LoVo (cell line): ENCODE measurements around the gene JPT2.
"Not testable (repeated sequence)": the region's sequence is repeated elsewhere in the genome, so short reads cannot be mapped to it uniquely, and the experiment has no call there.

Experiments used
- DNase-seq: peaks from one replicate; pipeline ENCODE4 v3.0.0-alpha.2; 2016; ENCODE audit warnings: low spot score

Gene JPT2

DNA sequence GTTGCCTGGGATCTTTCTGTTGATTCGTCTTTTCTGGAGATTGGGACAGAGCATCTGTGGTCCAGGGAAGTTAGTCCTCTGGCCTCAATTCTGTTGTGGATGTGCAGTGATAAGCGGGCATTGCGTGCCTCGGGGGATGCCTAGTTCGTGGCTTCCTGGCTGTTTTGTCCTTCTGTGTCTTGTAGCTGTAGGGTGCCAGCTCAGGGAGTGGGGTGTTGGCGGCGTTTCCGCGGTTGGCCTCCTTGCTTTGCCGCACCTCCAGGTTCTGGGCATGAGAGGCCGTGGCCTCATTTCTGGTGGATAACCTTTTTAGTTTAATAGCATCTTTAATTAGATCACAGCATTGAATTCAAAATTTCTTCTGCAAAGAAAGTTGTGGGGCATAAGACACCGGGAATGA, 1.4 kb upstream of the JPT2 start:
- no peak for DNase-seq

DNA sequence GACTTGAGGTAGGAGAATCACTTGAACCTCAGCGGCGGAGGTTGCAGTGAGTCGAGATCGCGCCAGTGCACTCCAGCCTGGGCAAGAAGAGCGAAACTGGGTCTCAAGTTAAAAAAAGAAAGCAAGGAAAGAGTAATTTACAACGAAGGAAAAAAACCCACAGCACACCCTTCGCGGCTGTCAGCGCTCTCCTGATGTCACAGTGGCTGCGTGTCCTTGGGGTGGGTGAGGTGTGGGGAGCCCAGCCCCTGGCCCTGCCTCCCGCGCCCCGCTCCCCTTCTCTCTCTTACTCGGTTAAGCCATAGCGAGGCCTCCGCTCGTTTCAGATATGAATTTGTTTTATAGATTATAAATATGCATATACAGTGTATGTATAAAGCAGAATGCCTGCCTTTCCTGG, 740 bp upstream of the JPT2 start:
- no peak for DNase-seq

DNA sequence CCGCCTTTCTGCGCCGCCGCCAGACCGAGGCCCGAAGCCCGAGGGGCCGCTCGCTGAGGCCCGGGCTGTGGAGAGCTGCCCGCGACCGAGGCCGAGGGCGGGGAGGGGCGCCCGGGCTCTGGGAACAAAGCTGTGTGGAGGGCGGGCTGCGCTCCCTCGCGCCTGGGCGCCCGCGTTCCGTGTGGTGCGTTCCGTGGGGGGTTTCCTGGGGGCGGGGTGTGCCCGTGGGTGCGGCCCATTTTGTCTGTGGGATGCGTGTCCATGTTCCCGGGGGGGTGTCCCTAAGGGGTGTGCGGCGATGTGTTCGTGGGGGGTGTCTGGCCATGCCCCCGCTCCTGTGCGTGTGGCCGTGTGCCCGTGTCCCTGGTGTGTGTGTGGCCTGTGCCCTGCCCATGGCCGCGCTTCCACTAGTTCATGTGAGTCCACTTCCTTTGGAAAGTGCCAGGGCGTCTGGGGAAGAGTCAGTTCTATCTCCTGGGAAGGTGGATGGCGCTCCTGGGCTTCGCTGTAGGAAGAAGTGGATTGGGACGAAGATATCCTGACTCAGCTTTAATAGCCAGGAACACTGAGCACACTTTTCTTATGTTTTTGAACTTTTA, 520 bp downstream of the JPT2 start:
- peak; percentile 56 for DNase-seq

DNA sequence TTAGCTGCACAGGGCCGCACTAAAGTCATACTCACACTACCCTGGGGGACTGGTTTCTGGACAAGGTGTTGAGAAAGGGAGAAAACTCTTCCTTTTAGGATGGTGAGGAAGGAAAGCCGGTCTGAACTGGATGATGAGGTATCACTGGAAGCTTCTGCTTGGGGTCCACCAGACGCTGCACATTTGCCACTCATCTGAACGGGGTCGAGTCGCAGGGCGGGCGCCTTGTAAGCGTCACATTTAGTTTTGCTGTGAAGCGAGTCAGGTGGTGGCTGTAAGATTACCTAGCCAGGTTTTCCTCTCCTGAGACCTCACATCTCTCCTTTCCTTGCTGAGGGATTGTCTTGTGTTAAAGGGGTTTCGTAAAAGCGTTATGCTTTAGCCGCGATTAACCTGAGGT, 2.3 kb downstream of the JPT2 start:
- no peak for DNase-seq

DNA sequence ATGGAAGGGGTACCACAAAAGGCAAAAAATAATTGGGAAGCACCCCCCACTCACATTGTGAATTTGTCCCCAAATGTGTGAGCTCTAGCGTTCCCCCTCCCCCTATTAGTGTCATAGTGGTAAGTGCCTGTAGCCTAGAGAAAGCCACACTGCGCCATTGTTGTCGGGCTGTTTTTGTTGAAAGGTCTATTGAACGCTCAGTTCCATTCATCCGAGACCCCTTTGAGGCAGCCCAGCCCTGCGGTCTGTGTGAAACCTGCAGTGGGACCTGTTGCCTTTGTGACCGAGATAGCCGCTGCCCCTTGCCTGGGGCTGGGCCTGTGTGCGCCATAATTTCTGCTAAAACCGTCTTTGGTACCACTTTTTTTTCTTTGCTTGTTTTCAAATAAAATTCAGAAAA, 3.0 kb downstream of the JPT2 start:
- DNase-seq: no peak

DNA sequence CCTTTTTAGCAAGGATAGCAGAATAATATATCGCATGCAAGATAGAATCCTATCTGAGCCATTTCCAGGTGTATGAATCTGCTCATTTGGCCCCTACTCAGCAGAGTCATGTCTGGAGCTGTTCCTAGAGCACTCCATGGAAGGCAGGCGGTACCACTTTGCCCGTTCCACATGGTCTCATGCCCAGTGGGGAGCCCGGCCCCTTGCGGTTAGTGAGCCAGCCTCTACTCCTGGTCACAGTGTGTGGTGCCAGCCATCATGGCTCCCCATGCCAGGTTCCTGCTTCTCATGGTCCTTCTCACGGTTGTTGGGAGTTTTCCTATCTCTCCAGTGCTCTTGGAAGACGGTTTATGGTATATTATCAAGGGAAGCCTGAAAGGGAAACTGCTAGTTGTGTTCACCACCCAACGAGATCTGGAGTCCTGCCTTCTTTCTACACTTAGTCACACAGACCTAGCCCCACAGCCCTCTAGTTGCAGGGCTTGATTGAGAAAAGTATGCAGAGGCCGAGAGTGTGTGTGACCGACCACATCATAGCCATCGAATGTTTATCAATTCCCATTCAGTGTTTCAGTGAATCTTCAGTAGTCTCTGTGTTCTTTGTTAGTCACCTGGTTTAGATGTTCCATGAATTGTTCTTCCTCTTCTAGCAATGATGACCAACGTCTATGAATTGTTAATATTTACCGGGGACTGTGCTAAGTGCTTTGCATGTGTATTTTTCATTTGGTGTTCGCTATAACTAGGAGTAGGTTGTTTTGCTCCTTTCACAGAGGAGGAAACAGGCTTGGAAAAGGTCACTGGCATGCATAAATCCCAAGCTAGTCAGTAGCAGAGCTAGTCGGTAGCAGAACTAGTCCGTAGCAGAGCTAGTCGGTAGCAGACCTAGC, 9.6 kb downstream of the JPT2 start:
- no peak for DNase-seq

DNA sequence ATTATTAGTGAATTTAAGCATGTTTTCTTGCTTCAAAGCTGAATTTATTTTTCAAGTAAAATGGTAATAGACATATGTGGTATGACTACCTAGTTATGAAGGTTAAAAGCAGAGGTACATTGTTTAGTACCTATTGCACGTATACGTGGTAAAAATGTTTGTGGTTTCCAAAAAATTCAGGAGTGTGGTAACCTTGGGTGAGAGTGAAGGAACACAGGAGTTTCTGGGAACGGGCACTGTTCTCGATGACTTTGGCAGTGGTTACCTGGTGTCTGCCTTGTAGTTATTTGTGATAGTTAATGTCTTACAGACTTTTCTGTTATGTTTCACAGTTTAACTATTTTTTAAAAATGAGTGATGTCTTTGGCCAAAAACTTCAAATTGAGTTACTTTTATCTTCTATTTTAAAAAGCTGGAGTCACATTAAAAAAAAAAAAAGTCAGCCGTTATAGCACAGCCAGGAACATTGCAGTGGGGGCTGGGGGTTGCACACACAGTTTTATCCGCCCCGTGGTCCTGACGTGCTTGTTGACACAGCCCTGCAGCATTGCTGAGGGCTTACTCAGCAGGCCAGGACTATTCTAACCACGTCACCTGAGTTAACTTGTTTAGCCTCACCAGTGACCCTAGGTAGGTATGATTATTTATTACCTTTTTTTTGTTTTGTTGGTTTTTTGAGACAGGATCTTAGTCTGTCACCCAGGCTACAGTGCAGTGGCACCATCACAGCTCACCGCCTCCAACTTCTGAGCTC, 10.9 kb downstream of the JPT2 start:
- DNase-seq: peak; percentile 8

DNA sequence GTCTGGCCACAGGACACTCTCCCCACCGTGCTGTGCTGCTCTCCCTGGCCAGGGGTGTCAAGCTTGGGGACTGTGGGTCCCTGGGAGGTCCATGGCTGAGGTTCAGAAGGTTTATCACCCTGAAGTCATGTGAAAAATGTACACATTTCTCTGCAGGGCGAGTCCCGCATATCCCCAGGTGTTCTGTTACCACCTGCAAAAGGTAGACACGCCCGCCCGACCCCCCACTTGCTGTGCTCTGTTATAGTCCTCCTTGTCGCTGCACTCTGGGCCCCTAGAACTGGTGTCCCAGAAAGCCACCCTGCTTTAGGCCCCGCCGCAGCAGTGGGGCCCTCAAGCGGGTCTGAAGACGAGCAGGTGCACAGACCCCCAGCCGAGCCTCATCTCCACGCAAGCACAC, 11.8 kb downstream of the JPT2 start:
- no peak for DNase-seq

DNA sequence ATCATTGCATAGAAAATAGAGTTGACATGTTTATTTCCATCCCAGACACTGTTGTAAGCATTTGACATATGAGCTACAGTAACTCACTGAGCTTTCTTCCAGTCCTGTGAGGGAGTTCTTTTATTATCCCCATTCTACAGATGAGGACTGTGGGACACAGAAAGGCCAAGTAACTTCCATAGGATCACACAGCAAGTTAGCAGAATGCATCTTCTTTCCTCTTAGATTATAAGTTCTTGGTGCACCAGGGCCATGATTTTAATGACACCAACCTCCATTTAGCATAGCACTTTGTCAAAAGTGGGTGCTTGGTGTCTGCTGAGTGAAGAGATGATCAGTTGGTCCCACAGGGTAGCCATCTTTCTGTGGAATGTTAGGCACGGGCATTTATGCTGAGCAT, 12.7 kb downstream of the JPT2 start:
- no peak for DNase-seq

DNA sequence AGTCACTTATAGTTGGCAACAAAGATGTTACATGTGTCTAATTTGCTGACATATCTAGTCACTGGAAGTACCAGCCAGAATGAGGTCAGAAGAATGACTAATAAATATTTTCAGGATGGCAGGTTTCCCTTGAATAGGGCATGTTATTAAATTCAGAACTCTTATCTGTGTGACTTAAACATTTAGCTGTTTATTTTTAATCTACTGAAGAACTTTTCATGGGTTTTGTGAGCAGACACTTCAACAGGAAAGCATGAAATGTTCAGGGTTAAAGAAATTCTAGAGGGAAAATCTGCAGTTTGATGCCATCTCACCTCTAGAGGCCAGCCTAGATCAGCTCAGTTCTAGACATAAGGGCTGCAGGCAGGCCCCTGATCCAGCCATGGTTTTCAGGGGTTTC, 13.2 kb downstream of the JPT2 start:
- DNase-seq: no peak

DNA sequence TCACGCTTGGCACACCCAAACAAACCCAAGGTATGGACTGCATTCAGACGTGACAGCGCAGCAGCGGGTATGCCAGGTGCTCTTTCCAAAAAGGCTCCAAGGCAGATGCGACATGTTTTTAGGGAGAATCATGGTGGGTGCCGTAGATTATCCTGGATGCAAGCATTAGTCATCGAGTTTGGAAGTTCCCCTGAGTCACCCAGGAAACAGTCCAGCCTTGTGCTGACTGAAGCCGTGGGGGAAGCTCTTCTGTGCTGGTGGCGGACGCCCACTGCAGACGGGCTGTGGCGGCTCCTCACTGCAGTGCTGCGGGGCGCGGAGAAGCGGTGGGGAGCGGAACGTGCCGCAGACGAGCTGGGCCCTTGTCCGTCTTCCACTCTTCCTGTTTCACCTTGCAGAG, 13.9 kb downstream of the JPT2 start:
- no peak for DNase-seq

DNA sequence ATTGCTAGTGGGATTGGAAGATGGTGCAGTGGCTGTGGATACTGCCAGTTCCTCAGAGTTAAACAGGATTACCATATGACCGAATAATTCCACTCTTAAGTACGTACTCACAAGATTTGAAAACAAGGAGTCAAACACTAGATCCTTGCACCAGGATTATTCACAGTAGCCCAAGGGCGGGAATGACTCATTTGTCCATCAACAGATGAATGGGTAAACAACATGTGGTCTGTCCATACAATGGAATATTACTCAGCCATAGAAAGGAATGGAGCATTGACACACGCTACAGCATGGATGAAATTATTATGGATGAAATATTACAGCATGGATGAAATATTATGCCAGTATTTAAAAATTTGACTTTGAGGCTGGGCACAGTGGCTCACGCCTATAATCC, 18.8 kb downstream of the JPT2 start:
- DNase-seq: no peak

DNA sequence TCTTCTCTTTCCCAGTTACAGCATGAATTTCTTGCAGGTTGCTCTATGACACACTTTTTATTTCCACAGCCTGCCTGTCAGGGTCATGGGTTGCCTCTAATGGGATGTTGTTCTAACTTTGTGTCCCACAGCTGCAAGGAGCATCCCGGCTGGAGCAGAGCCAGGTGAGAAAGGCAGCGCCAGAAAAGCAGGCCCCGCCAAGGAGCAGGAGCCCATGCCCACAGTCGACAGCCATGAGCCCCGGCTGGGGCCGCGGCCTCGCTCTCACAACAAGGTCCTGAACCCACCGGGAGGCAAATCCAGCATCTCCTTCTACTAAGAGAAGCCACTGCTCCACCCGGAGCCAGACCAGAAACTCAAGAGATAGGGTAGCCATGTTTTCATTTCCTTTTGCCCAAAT, 20.6 kb downstream of the JPT2 start:
- DNase-seq: no peak

DNA sequence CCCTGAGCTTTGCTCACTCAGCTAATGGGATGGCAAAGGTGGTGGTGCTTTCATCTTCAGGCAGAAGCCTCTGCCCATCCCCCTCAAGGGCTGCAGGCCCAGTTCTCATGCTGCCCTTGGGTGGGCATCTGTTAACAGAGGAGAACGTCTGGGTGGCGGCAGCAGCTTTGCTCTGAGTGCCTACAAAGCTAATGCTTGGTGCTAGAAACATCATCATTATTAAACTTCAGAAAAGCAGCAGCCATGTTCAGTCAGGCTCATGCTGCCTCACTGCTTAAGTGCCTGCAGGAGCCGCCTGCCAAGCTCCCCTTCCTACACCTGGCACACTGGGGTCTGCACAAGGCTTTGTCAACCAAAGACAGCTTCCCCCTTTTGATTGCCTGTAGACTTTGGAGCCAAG, 22.2 kb downstream of the JPT2 start:
- DNase-seq: no peak

DNA sequence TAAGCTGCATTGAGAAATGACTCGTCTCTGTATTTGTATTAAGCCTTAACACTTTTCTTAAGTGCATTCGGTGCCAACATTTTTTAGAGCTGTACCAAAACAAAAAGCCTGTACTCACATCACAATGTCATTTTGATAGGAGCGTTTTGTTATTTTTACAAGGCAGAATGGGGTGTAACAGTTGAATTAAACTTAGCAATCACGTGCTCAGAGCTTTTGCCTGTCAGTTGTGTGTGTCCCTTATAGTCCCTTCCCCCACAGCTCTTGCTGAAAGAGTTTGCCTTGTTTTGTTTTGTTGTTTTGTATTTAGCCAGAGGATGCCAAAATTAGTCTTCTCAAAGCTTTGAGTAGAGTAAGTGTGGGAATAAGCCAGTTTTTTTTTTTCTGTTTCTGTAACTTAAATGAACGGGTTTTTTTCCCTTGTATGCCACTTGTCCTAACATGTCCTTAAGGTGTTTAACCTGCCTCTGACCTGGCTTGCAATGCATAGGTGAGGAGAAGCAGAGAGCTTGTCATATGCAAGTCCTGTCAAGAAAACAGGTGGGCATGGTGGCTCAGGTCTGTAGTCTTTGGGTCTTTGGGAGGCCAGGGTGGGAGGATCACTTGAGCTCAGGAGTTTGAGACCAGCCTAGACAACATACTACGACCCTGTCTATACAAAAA, 23.3 kb downstream of the JPT2 start:
- no peak for DNase-seq

DNA sequence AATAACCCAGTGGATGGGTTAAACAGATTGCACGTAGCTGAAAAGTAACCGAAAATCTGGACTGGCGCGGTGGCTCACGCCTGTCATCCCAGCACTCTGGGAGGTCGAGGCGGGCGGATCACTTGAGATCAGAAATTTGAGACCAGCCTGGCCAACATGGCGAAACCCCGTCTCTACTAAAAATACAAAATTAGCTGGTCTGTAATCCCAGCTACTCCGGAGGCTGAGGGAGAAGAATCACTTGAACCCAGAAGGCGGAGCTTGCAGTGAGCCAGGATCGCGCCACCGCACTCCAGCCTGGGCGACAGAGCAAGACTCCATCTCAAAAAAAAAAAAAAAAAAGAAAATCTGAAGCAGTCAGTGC, 27.2 kb downstream of the JPT2 start:
- DNase-seq: not testable (repeated sequence)

DNA sequence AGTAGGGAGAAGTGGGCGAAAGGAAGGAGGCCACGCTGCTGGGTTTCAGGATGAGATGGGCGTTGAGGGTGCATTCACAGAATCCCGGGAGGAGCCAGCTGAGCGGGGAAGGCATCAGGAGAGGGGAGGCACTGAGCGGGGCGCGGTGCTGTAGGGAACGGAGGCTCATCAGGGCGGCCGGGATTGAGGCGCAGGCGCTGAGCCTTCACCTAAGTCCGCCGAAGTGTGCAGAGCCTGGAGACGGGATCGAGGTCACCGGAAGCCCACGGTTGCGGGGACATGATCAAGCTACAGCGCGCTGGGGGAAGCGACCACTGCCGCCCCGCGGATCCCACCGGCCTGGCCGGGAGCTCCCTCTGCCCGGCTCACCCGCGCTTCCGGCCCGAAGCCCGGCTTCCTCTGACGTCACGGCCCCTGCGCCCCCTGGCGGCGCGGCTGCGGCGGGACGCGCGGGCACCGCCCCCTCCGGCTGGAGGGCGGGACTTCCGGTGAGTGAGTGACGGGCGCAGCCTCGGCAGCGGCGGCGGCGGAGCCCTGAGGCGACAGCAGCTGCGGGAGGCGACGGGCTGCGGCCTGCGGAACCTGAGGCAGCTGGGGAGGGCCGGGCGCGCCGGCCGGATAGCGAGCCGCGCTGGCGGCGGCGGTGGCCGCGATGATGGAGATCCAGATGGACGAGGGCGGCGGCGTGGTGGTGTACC, 27.8 kb downstream of the JPT2 start, which contains the start of gene MAPK8IP3:
Gene MAPK8IP3 (plus strand): TSS at position 508 of the 698 bp plus-strand sequence. CDS start 145 bp downstream, at position 653.
- peak; percentile 91 for DNase-seq

DNA sequence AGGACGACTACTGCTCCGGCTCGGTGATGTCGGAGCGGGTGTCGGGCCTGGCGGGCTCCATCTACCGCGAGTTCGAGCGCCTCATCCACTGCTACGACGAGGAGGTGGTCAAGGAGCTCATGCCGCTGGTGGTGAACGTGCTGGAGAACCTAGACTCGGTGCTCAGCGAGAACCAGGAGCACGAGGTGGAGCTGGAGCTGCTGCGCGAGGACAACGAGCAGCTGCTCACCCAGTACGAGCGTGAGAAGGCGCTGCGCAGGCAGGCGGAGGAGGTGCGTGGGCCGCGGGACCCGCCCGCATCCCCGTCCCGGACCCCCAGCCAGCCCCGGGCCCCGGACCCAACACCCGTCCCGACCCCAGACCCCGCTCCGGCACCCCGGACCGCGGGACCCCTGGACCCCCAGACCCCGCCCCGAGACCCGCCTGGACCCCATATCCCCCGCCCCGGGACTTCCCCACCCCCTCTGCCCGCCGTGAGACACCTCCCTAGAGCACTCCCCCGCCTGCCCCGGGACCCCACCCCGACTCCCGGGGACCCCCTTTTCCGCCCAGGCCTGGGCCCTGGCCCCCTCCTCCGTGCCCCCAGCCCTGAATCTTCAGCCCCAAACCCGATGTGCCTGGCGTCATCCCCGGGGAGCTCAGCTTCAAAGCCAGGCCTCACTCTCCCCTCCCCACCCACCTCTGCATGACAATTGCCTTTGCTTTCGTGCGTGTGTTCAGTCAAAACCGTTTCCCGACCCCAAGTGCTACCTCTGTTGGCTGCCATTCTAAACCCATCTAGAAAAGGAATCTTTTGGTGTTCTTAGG, 28.5 kb downstream of the JPT2 start:
- no peak for DNase-seq

DNA sequence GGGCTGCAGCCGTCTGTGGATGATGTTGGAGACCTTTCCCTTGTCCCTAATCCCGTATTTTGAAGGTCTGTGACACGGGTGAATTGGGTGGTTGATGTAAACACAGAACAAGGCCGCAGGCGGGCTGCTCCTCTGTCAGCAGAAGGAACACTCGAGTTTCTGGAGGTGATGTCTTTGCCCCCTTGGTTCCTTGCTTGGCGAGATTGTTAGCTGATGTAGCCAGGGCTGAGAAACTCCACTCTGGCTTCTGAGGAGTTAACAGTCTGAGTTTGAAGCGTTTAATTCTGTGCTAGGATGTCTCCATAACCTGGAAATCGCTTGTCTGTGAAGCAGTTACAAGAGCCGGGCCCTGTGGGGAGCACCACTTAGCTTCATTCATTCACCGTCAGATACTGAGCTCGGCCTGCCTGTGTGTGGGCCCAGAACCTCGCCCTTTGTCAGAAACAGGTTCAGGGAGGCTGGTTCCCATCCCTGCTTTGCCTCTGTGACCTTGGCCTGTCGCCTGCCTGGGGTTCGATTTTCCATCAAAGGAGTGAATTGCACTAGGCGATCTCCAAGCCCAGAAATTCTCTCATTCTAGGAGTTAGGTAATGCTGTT, 29.2 kb downstream of the JPT2 start:
- no peak for DNase-seq

DNA sequence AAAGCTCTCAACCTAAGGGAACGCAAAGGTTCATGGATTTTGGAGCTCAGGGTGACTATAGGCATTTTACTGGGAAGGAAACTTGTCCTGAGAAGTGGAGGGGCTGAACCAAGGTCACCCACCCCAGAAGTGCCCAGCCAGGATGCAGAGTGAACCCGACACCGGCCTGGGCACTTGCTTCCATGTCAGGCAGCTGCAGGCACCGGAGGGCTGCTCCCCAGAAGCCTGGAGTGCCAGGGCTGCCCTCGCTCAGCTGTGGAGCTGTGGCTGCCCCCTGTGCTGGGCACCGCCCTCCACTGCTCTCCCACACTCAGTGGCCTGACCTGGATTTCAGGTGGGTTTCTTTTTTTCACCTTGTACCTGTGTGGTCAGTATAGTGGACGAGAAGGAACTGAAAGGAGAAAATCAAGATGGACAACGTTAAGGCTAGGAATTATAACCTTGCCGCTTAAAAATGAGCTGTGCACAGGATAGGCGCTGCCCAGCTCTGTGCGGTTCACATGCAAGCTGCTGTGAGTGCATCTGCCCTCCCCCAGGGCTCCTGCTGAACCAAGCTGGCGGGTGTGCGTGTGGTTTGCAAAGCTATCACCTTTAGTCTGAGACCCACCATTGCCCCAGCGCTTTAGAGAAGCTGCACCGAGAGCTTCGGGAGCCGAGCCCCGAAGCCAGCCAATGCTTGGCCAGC, 30.1 kb downstream of the JPT2 start:
- no peak for DNase-seq
